Activated T-helper 1 cell treated with Interleukin-2 at 50 U/mL for 16 hours (primary cell): ENCODE results near the gene KIAA0825.

Experiments used
- DNase-seq: peaks from one replicate; pipeline ENCODE4 v3.0.0-alpha.2; 2020; ENCODE audit warnings: low read depth

KIAA0825 gene

DNA sequence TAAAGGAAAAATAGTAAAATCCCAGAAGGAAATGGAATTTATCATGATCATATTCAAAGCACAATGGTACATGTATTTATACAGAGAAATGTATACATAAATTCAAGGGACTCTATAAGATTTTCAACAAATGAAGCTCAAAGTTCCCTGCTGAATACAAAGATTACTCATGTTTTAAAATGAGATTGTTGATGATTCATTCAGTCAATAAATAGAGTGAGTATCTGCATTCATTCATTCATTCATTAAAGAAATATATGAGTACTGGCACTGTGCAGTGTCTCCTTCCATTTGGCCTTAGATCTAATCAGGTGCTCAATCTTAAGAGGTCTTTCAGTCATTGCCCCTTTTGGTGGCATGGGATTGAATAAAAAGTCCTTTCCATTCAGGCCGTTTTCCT lies 310.0 kb downstream of the KIAA0825 start:
- DNase-seq: no peak

- no peak for DNase-seq
Observed at GRCh38 chr5:94304146-94304545, 314.3 kb downstream of the KIAA0825 start.

DNA sequence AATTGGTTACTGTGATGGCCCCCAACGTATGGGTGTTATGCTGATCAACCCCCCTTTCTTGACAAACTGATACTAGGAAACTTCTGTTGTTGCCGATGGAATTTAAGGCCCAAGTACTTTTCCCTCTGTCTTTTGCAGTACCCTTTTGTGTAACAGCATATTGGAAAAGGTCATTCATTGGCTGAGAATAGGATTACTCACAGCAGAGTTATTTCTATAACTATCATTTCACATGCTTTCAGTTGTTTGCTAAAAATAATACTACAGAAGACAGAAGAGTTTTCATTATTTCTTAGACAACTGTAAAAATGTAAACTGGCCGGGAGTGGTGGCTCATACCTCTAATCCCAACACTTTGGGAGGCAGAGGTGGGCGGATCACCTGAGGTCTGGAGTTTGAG lies 329.5 kb downstream of the KIAA0825 start:
- DNase-seq: no peak

GRCh38 chr5:94285984-94286383 lies 332.4 kb downstream of the KIAA0825 start:
- no peak for DNase-seq

GRCh38 chr5:94283093-94283492 lies 335.3 kb downstream of the KIAA0825 start:
- no peak for DNase-seq

DNA sequence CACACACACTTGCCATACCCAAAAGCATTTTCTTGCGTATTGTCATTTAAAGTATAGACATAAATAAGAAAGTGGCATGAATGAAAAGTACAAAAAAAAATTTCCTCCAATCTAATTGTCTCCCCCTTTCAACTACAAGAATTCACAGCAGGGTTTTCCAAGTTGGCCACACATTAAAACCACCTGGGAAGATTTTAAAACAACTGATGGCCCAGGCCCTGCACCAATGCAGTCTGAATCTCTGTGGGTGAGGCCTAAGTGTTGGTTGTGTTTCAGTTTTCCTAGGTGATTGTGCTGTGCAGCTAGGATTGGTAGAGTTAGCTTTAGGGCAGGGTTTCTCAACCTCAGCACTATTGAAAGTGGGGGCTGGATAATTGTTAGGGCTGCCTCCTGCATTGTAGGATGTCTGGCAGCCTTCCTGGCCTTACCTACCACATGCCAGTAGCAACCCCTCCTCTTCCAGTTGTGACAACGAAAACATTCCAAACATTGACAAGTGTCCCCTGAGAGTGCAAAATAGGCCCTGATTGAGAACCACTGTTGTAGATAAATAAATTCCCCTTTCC lies 337.1 kb downstream of the KIAA0825 start:
- no peak for DNase-seq

DNA sequence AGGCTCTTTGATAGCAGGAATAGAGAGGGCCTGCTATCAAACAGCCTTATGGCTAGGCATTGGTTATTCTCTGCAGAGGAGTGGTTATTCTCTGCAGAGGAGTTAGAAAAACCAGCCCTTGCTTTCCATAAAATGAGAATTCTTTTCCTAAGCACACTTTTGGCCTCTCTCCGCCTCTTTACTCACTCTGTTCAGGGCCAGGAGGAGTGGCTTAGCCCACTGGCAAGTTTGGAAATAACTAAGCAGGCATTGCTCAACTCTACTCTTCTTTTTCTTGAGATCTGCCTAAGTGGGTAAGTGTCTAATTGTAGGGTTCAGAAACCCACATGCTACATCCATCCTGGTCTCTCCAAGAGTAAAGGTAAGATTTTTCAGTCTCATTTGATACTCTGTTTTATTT lies 341.7 kb downstream of the KIAA0825 start:
- no peak for DNase-seq

GRCh38 chr5:94276048-94276447 lies 342.4 kb downstream of the KIAA0825 start:
- no peak for DNase-seq

DNA sequence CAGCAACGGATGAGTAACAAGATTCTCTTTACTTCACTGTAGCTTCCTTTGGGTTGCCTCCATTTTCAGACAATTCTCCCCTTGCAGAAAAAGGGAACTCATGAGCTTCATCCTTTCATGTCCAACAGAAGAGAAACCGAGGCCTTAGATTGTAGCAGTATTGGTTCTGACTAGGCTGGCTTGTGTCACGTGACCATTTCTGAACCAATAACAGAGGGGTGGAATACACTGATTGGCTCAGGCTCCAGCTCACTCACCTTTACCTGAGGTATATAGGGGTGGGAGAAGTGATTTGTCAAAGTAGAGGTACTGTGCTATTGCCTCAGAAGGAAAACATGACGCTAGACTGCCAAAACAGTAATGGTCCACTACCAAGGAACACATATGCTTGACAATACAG lies 343.7 kb downstream of the KIAA0825 start:
- no peak for DNase-seq

DNA sequence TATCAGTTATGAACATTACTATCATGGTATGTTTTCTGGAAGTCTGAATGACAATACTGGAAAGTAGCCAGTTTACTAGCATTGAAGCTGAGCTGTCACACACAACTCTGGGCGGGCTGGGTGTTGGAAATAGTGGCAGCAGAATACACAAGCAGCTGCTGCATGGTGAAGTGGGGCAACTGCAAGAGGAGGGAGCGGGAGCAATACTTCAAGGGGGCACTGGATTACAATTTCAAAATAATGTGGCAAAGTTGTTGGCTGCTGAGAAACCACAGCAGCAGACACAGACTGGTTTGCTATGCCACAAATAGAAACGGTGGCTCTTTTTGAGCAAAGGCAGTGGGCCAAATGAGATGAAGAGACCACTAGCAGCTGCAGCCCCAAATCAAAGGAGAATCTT lies 350.2 kb downstream of the KIAA0825 start:
- no peak for DNase-seq

DNA sequence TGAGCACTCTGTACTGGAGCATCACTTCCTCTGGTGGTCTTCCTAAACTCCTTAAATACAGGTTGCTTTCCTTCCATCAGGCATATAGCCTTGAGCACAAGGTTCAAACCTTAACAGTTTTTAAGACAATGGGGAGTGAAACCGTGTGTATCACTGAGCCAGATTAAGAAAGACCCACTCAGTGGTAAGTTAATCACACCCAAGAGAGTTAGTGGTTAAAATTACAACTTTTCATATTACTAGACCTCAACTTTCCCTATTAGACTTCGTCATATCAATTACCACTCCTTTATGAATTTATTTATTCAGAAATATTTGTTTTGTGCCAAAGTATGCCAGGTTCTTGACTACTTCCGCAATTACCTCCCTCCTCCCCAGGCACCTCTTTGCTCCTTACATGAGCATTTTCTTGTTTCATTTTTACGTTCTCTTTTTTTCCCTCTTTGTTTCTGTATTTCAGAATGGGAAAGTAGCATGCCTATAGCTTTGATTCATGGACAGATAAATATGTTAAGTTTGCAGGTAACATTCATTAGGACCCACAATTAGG lies 351.0 kb downstream of the KIAA0825 start:
- no peak for DNase-seq

DNA sequence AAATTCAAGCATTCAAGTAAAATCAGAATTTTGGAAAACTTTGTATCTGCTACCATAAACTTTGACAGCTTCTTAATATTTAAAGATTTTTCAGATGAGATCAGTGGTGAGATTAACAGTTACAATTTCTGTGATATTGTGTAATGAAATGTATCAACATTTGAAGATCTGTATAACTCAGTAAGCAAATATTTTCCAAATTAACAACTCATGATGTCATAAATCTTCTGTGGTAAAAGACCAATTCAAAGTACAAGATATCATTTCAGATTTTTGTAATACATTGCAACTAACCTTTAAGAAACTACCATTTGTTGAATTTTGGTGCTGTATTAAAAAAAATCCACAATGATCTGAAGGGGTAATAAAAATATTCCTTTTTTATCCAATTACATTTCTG lies 352.2 kb downstream of the KIAA0825 start:
- no peak for DNase-seq

- DNase-seq: no peak
Observed at GRCh38 chr5:94263068-94263467, 355.3 kb downstream of the KIAA0825 start.

GRCh38 chr5:94260096-94260495 lies 358.3 kb downstream of the KIAA0825 start:
- DNase-seq: no peak

DNA sequence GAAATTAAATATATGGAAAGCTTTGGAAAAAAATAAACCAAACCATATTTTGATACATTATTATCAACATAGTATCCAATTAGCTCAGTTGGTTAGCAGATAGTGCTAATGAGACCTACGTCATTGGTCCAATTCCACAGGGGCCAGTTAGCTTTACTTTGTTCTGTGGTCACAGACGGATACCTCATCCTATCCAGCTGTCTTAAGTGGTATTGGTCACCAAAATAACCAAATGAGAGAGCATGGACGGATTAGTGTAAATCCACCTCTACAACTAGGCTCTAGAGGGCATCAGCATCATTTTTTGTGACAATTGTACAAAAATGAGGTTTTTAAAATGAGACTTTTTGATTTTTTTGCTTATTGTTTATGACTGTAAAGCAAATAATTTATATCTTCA lies 364.2 kb downstream of the KIAA0825 start:
- no peak for DNase-seq

- no peak for DNase-seq
Observed at GRCh38 chr5:94250985-94251384, 367.4 kb downstream of the KIAA0825 start.

GRCh38 chr5:94249430-94249829 lies 369.0 kb downstream of the KIAA0825 start:
- no peak for DNase-seq

- DNase-seq: no peak
Observed at GRCh38 chr5:94248175-94248875, 370.1 kb downstream of the KIAA0825 start.

GRCh38 chr5:94245608-94246007 lies 372.8 kb downstream of the KIAA0825 start:
- DNase-seq: no peak

DNA sequence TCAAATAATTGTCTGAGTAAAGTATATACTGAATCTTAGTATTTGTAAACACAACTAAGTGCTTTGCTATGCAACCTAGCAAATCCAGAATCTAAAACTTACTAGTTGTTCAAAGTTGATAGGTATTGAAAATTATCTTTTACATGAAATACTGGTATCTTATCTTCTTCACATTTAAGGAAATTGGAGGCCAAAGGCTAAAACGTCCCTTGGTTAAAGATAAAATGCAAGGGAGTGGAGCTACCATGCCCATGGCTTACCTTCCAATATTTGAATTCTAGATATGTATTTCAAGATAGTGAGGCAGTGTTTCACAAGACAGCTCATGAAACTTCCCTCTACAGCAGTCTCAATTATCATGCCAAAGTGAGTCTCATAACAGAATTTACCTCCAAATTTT lies 373.5 kb downstream of the KIAA0825 start:
- DNase-seq: no peak

GRCh38 chr5:94243612-94244011 lies 374.8 kb downstream of the KIAA0825 start:
- no peak for DNase-seq

DNA sequence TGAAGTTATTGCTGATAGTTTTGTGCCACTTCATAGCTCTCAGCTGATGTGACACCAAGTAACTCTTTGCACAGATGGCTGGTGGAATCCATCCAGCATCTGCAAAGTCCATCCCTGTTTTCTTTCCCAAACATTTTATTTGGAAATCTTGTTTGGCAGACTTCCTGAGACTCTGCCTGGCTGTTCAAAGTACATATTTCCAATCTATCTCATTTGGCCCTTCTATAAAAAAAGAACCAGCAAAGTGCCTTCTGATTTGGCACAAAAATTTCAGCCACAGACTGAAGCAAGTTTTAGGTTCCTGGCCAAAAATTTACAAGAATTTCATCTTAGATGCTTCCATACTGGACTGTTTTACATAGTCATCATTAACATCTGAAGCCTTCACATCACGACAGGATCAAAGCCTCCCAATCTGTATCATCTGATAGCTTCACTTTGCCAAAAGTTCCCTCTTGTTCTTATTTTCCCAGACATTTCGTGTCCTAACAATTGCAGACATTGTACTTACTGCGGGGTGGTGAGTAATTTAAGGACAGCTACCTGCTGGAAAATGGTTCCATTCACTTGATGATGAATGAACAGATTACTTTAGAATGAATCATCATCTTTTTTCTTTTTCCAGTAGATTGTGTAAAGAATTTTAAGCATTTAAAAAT lies 377.3 kb downstream of the KIAA0825 start:
- DNase-seq: no peak

- DNase-seq: no peak
Observed at GRCh38 chr5:94240596-94240992, 377.8 kb downstream of the KIAA0825 start.
